GM18505 (cell line): ENCODE data around the gene ARL8B.
A peak's percentile ranks its signal among the peaks of the same experiment; 100 is the strongest.
"Not testable (repeated sequence)": the region's sequence is repeated elsewhere in the genome, so short reads cannot be mapped to it uniquely, and the experiment has no call there.

ENCODE experiments used
- ATAC-seq: cut with Tn5 transposase; IDR thresholded peaks from one replicate; pipeline ENCODE4 v1.9.1; 2021; ENCODE audit not compliant: unreplicated experiment
- POLR2A ChIP-seq: IDR thresholded peaks from 4 replicates; pipeline ENCODE4 v1.6.1; 2011; ENCODE audit warnings: borderline replicate concordance; ENCODE audit not compliant: insufficient read depth, insufficient read length; ENCODE audit errors: extremely low read depth

Gene ARL8B

GRCh38 chr3:5181469-5182141 is 59.5 kb downstream of the ARL8B start:
- peak; percentile 65 for ATAC-seq

GRCh38 chr3:5183714-5184113 is 61.6 kb downstream of the ARL8B start:
- not testable (repeated sequence) for ATAC-seq

More at GRCh38 chr3:5181469-5182141, 59.5 kb downstream of the ARL8B start:
- TF ChIP-seq POLR2A, result peak; percentile 39

- no peak for TF ChIP-seq POLR2A
- ATAC-seq, result no peak
Observed at GRCh38 chr3:5184499-5184898, 62.4 kb downstream of the ARL8B start.

- TF ChIP-seq POLR2A, result no peak
- ATAC-seq, result no peak
Observed at GRCh38 chr3:5185093-5185673, 63.1 kb downstream of the ARL8B start.

GRCh38 chr3:5186089-5186857 is 64.2 kb downstream of the ARL8B start:
- no peak for ATAC-seq
- TF ChIP-seq POLR2A, result peak; percentile 51

GRCh38 chr3:5186858-5187155 is 64.7 kb downstream of the ARL8B start:
- TF ChIP-seq POLR2A, result no peak
- no peak for ATAC-seq

- ATAC-seq, result peak; percentile 84
- TF ChIP-seq POLR2A, result peak; percentile 62
Observed at GRCh38 chr3:5187156-5187919, 65.2 kb downstream of the ARL8B start, which contains the start of gene EDEM1. Gene EDEM1 (plus strand): TSS chr3:5187707. CDS start chr3:5187806, 99 bp downstream.

GRCh38 chr3:5187920-5188418 is 65.9 kb downstream of the ARL8B start:
- TF ChIP-seq POLR2A, result no peak
- ATAC-seq, result peak; percentile 10

- TF ChIP-seq POLR2A, result peak; percentile 53
- ATAC-seq, result no peak
Observed at GRCh38 chr3:5188419-5189221, 66.5 kb downstream of the ARL8B start.

GRCh38 chr3:5190147-5190791 is 68.2 kb downstream of the ARL8B start:
- ATAC-seq, result no peak

GRCh38 chr3:5191555-5192304 is 69.6 kb downstream of the ARL8B start:
- no peak for ATAC-seq
- TF ChIP-seq POLR2A, result peak; percentile 43

More at GRCh38 chr3:5190147-5190791, 68.2 kb downstream of the ARL8B start:
- peak; percentile 18 for TF ChIP-seq POLR2A
